ENCODE data around the gene SIN3B.

DNA sequence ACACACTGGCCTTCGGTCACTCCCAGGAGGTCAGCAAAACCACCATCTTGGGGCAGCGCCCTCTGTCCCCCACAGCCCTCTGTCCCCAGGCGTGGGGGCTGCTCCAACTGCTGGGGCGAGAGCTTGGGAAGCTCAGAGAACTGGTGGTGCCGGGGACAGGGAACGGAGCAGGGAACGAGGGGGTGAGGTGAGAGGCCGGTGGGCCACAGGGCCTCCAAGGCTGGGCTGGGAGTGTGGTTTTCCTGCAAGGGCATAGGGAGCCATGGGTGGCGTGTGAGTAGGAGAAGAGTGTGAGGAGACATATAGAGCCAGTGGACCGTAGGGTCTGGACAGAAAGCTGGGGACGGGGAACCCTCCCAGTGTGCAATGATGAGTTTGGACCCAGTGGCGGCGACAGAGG is 93.8 kb downstream of the SIN3B start:
- TF ChIP-seq CHD2 (IDR thresholded peaks at IDR 0.05; ENCODE audit: low read length, partially characterized antibody) (no peak), NPAS2 (CRISPR knock-in tag; IDR thresholded peaks at IDR 0.05; ENCODE audit: borderline replicate concordance) (no peak), CEBPB (IDR thresholded peaks at IDR 0.05) (no peak), REST (IDR thresholded peaks at IDR 0.05) (no peak), POLR2A (IDR thresholded peaks at IDR 0.05; ENCODE audit: low read length) (no peak), RAD21 (conservative IDR thresholded peaks at IDR 0.05 in 1 of 2, IDR thresholded peaks at IDR 0.05 in 1 of 2) (no peak), SMC3 (IDR thresholded peaks at IDR 0.05) (no peak), HOXA7 (CRISPR knock-in tag; IDR thresholded peaks at IDR 0.05) (no peak), ZC3H11A (IDR thresholded peaks at IDR 0.05) (no peak), ELK1 (IDR thresholded peaks at IDR 0.05; ENCODE audit: low read depth, low read length) (no peak), PHF8 (IDR thresholded peaks at IDR 0.05; ENCODE audit: borderline replicate concordance, low read depth) (no peak)
- TF ChIP-seq, protein P1, sequence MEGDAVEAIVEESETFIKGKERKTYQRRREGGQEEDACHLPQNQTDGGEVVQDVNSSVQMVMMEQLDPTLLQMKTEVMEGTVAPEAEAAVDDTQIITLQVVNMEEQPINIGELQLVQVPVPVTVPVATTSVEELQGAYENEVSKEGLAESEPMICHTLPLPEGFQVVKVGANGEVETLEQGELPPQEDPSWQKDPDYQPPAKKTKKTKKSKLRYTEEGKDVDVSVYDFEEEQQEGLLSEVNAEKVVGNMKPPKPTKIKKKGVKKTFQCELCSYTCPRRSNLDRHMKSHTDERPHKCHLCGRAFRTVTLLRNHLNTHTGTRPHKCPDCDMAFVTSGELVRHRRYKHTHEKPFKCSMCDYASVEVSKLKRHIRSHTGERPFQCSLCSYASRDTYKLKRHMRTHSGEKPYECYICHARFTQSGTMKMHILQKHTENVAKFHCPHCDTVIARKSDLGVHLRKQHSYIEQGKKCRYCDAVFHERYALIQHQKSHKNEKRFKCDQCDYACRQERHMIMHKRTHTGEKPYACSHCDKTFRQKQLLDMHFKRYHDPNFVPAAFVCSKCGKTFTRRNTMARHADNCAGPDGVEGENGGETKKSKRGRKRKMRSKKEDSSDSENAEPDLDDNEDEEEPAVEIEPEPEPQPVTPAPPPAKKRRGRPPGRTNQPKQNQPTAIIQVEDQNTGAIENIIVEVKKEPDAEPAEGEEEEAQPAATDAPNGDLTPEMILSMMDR (IDR thresholded peaks at IDR 0.05) = no peak
- TF ChIP-seq, protein P2, sequence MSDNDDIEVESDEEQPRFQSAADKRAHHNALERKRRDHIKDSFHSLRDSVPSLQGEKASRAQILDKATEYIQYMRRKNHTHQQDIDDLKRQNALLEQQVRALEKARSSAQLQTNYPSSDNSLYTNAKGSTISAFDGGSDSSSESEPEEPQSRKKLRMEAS (IDR thresholded peaks at IDR 0.05) = no peak
